ENCODE measurements around the gene GNAO1. TPM values are rescaled to one million over a fixed set of nuclear protein-coding genes. Genes with fewer than 3 reads are reported as not detected.

GNAO1 gene
- total and polyA plus RNA-seq, 9 of the 15 experiments (the other 6 are each of a cell fraction or from before 2014, with no cell fraction given), result 0.07 to 0.42 (median 0.08) TPM; not detected in 5

- TF ChIP-seq THRB (CRISPR knock-in tag; conservative IDR thresholded peaks at IDR 0.05) (no peak), KLF6 (CRISPR knock-in tag; IDR thresholded peaks at IDR 0.05; ENCODE audit: borderline replicate concordance) (no peak)
Observed at GRCh38 chr16:56284521-56284920, 93.2 kb downstream of the GNAO1 start (continued).

DNA sequence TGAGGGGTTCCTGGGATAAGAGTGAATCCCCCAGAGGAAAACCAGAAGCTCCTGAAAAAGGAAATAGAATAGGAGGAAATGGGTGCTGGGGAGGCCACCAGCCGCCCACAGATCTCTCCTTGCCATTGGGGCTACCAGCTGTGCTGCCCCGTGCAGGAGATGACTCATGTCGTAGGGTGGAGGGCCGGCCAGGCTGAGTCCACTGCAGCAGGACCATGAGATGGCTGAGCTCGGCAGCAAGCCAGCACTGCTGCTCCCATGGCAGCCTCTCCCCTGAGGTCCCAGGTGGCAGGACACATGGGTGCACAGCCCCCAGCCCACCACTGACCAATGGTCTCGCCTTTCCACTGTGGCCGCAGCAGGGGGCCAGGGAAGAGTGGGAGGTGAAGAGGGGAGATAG, 95.5 kb downstream of the GNAO1 start:
- DNase-seq (ENCODE audit: extremely low read depth in 1 of 4, low spot score in 3 of 4) (peak in 1 of 4 experiments; percentile 29), FAIRE-seq (no peak), ATAC-seq (no peak)
- intact Hi-C loops (cut with micrococcal nuclease) (no loop called here), in situ Hi-C loops (cut with MboI) (no loop called here)
- ChIA-PET POLR2A (interaction anchor here (0.6 kb wide), 3 partner anchors 20 to 949 kb away, joined by 3 to 4 read pairs (median 4); no protein-coding TSS in a partner anchor), CTCF (ENCODE audit: low intra/inter-chr PET ratio) (no interaction called here)
- BruUV-seq (replicated peaks), result no TSS peak
- Histone ChIP-seq H3K9me3 (replicated peaks; ENCODE audit: control insufficient read depth, insufficient read depth, low read depth, low read length) (no peaks in the 10 kb centered on the region), H3K4me1 (replicated peaks in 1 of 2; ENCODE audit: control insufficient read depth in 2 of 2, insufficient read depth in 2 of 2, low read length in 2 of 2) (peaks cover 7 to 8% of the 10 kb centered on the region in 2 experiments; a peak in 4 of 5 replicates), H3K27ac (ENCODE audit: extremely low read depth, low read depth, low read length) (no peak overlapping the region), H3K36me3 (ENCODE audit: control insufficient read depth, insufficient read depth, low read length) (no peaks in the 10 kb centered on the region), H2AFZ (ENCODE audit: low read depth, low read length) (no peak overlapping the region), H3K9me1 (ENCODE audit: control insufficient read depth, insufficient read depth, low read length) (no peaks in the 10 kb centered on the region), H3K4me3 (no peak overlapping the region), H3K4me2 (ENCODE audit: insufficient read depth, low read length) (no peak overlapping the region), H3K9ac (ENCODE audit: insufficient read depth in 1 of 2, low read depth in 2 of 2, low read length in 2 of 2) (no peak overlapping the region), H3K79me2 (ENCODE audit: control insufficient read depth, insufficient read depth, low read length) (no peaks in the 10 kb centered on the region), H4K20me1 (replicated peaks; ENCODE audit: control insufficient read depth, insufficient read depth, low read length) (peaks cover 26% of the 10 kb centered on the region), H3K27me3 (ENCODE audit: control insufficient read depth in 2 of 2, insufficient read depth in 2 of 2, low read length in 2 of 2) (peaks cover 17 to 41% of the 10 kb centered on the region in 2 experiments)
- 1% methylated on average over 7 of the region's 7 CpGs for WGBS (ENCODE audit: insufficient coverage, low coverage, missing lambda C conversion rate)
- TF ChIP-seq KDM2B (CRISPR knock-in tag; IDR thresholded peaks at IDR 0.05) (no peak), NFIC (IDR thresholded peaks at IDR 0.05) (peak; percentile 53; the same call in 1 of the 2 replicates), ZNF12 (CRISPR knock-in tag; IDR thresholded peaks at IDR 0.05) (no peak), ADNP (tag; IDR thresholded peaks at IDR 0.05) (no peak), RBM34 (IDR thresholded peaks at IDR 0.05; ENCODE audit: borderline replicate concordance, insufficient read depth, low read length) (no peak), ETV5 (CRISPR knock-in tag; IDR thresholded peaks at IDR 0.05; ENCODE audit: low read depth) (no peak), ZNF134 (CRISPR knock-in tag; conservative IDR thresholded peaks at IDR 0.05) (no peak), EGR1 (conservative IDR thresholded peaks at IDR 0.05) (peak; percentile 20; the same call in 1 of the 2 replicates), SMARCA4 (IDR thresholded peaks at IDR 0.05) (no peak), ZNF655 (CRISPR knock-in tag; IDR thresholded peaks at IDR 0.05) (no peak), ZNF639 (CRISPR knock-in tag; conservative IDR thresholded peaks at IDR 0.05 in 1 of 2, IDR thresholded peaks at IDR 0.05 in 1 of 2) (no peak), CEBPB (tag; IDR thresholded peaks at IDR 0.05) (no peak), ZNF384 (IDR thresholded peaks at IDR 0.05; ENCODE audit: low read depth, low read length) (no peak), ZBTB34 (CRISPR knock-in tag; IDR thresholded peaks at IDR 0.05) (no peak), MECOM (CRISPR knock-in tag; IDR thresholded peaks at IDR 0.05) (no peak), ZNF23 (CRISPR knock-in tag; IDR thresholded peaks at IDR 0.05) (no peak)
